NCI-H2196 treated with DMSO at 0.1 percent for 48 hours (cell line): ENCODE measurements around the gene GAREM1.
"Not testable (repeated sequence)": the region's sequence is repeated elsewhere in the genome, so short reads cannot be mapped to it uniquely, and the experiment has no call there.

Experiments used
- DNase-seq: peaks from one replicate; lab custom pipeline; 2025; ENCODE audit not compliant: unreplicated experiment; lab: John Stamatoyannopoulos, UW

GAREM1 gene

GRCh38 chr18:32293107-32293506, 177.6 kb downstream of the GAREM1 start:
- DNase-seq = no peak

DNA sequence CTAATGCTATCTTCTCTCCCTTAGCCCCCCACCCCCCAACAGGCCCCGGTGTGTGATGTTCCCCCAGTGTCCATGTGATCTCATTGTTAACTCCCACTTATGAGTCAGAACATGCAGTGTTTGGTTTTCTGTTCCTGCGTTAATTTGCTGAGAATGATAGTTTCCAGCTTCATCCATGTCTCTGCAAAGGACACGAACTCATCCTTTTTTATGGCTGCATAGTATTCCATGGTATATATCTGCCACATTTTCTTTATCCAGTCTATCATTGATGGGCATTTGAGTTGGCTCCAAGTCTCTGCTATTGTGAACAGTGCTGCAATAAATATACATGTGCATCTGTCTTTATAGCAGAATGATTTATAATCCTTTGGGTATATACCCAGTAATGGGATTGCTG, 179.1 kb downstream of the GAREM1 start:
- DNase-seq = not testable (repeated sequence)

DNA sequence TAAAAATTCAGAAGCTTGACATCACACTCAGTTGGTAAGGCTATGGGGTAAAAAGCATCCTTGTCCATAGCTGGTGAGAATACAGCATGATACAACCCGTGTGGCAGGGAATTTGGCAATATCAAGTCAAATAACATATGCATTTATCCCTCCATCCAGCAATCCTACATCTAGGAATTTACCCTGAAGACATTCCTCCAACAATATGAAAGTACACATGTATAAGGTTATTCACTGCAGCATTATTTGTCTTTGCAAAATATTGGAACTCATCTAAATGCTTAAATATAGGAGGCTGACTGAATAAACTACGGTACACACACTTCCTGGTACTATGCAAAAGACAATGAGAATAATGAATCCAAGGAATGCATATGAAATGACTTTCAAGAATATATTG, 179.9 kb downstream of the GAREM1 start:
- no peak for DNase-seq

DNA sequence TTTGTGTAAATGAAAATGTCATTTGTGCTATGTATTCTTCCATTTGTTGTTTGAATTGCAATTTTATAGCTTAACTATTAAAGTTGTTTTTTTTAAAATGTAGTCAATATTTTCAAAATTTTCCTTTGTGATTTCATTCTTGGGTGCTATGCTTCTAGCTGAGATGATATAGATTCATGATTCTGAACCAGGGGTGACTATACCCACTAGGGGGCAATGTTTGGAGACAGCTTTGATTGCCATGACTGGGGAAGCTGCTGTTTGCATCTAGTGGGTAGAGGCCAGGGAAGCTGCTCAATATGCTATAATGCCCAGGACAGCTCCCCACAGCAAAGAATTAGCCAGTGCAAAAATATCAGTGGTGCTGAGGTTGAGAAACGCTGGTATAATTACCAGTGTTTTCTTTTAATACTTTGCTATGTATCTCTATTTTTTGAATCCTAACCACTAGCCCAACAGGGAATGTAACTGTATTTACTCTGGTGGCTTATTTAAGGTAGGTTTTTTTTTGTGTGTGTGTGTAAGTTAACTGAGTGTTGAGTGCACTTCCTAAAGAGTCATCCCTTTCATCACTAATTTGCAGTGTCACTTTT, 181.1 kb downstream of the GAREM1 start:
- DNase-seq = peak; percentile 28

DNA sequence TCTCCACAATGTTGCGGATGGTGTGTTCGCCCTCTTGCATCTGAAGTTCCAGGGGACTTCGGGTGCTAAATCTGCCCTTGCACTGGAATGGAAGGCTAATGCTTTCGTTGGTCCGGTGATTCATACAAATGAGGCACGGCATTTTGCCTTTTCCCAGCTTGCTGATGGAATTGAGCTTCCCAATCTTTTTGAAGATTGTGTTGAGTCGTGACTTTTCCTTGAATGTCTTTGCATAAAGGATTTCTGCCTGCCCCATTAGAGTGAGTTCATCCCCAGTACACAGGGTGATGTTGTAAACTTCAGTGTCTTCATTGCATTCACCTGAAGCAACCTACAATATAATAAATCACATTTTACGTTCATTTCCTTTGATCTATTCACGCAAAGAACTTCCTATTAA, 182.8 kb downstream of the GAREM1 start:
- DNase-seq = no peak

GRCh38 chr18:32287249-32287648, 183.4 kb downstream of the GAREM1 start:
- DNase-seq = no peak

DNA sequence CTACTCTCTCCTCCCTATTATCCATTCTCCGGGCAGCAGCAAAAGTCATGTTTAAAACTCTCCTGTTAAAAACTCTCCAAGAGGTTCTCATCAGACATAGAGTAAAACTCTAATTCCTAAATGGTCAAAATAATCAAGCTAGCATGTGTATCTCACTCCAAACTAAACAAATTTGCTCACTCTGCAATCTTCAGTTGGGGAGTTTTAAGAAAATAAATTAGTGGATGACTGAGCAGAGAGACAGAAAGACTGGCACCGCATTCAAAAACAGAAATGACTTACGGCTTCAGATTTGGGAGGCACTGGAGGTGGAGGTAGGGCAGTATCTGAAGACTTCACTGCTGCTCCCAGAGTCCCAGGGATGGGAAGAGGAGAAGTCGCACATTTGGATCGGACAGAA, 183.9 kb downstream of the GAREM1 start:
- no peak for DNase-seq

DNA sequence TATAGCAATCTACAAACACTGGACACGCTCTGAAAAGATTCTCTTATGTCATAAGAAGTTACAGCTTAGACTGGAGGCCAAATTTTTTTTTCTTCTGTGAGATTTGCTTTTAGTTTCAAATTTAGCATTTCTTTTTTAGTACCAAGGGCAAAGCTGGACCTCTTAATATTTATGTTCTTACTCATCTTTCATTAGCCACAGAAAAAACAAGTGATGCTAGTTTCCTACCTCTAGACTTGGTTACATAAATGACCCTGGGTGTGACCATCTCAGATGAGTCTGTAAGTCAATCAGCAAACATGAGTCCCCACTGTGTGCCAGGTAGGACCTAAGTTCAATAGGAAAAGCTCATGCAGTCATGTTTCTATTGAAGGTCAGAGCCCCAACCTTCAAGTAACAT, 186.4 kb downstream of the GAREM1 start:
- DNase-seq = no peak

- no peak for DNase-seq
Measured at GRCh38 chr18:32280911-32281310, 189.8 kb downstream of the GAREM1 start.

GRCh38 chr18:32280188-32280783, 190.4 kb downstream of the GAREM1 start:
- no peak for DNase-seq

GRCh38 chr18:32278177-32278799, 192.4 kb downstream of the GAREM1 start:
- DNase-seq = no peak

GRCh38 chr18:32277549-32277948, 193.1 kb downstream of the GAREM1 start:
- DNase-seq = no peak

- DNase-seq = no peak
Measured at GRCh38 chr18:32276906-32277305, 193.8 kb downstream of the GAREM1 start.

DNA sequence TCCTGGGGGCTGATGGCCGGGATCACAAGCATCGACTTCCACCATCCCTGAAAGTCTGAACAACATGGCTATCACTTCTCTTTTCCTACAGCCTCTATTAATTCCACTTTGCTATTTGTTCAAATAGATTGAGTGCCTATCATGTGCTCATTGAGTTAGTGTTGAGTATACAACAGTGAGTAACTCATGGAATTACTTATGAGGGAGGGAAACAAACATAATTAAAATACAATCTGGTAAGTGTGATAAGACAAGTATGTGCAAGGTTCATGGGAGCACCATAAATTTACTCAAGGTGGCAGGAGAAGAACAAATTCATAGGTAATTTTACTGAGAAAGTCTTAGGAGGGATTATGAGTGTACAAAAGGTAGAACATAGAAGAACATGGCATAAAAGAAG, 194.4 kb downstream of the GAREM1 start:
- DNase-seq = no peak

DNA sequence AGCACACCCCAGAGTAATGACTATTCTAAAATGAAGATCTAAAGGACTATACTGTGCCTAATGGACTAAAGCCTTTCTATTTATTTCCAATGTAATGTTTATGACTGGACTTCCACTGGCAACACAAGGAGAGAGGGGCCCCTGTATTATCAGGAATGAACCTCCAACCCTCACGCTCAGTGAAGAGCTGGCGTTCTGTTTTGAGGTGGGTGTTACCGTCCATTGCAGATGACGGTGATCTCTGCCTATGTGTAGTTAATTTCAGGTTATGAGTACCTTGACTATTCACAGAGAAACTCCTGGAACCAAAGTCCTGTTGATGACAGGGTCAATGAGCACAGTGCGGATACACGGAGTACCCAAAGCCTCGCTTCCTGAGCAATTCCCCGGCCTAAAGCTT, 195.5 kb downstream of the GAREM1 start:
- DNase-seq = no peak

DNA sequence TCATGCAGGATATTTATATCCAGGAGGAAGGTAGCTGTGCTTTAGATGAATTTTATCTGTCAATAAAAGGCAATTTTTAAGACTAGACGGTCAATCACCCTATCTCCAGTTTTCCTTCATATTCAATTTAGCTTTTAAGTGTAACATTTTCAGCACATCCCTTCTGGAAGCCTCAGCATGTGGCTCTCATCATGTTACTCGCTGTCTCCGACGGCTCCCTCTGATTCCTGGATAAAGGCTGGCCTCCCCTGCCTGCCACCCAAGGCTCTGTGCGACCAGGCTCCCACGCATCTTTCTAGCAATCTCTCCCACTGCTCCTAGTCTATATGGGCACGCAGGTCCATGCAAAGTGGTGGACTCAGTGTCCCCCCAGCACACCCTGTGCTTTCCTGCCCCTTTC, 196.4 kb downstream of the GAREM1 start:
- DNase-seq = no peak

- DNase-seq = peak; percentile 26
Measured at GRCh38 chr18:32271672-32272208, 198.9 kb downstream of the GAREM1 start.

- no peak for DNase-seq
Measured at GRCh38 chr18:32270341-32270740, 200.3 kb downstream of the GAREM1 start.

DNA sequence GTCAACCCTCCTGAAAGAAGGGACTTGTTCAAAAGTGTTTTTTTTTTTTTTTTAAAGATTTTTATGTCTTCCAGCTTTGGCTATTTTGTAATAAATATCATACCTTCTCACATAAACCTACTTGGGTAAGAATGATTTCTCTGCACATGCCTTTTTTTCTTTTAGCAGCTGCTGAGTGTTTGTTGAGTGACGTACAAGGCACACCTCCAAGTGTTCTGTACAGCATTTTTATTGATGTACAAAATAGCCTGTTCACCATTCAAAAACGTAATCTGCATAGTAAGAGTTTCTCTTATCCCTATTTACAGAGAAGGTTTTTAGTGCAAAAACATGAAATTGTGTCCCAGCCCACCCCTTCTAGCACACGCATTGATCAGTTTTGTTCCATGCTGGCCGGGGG, 203.2 kb downstream of the GAREM1 start:
- no peak for DNase-seq

DNA sequence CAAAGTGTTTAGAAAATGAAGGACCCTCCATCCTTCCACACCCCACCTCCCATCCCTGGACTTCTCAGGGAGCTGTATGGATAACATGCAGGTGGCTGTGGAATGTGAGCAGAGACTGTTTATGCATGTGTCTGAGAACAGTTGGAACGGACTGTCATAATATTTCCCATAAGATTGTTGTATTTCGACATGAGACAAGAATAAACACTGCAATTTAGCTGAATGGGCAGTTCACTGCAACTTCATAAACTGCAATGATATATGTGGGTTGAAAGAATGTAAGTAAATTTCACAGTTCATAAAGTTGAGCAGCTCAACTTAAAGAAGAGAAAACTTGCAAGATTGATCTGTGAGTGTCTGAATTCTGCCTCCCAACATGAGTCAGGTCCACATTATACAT, 206.3 kb downstream of the GAREM1 start:
- no peak for DNase-seq

GRCh38 chr18:32262092-32262491, 208.6 kb downstream of the GAREM1 start:
- no peak for DNase-seq

GRCh38 chr18:32261003-32261402, 209.7 kb downstream of the GAREM1 start:
- no peak for DNase-seq

DNA sequence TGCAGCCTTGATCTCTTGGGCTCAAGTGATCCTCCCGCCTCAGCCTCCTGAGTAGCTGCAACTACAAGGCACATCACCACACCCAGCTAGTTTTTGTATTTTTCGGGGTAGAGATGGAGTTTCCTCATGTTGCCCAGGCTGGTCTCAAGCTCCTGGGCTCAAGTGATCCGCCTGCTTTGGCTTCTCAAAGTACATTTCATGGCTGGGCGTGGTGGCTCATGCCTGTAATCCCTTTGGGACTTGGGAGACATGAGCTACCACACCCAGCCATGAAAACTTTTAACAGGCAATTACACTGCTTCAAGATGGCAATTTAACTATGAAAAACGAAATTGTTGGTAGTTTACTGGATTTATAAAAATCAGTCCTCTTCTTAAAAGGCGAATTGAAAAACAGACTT, 211.1 kb downstream of the GAREM1 start:
- no peak for DNase-seq
